GOT3 (cell line): ENCODE measurements around the gene TMEM167B.

Source experiments
- DNase-seq: peaks from one replicate; lab custom pipeline; 2025; ENCODE audit warnings: mixed read lengths; lab: John Stamatoyannopoulos, UW

TMEM167B gene

DNA sequence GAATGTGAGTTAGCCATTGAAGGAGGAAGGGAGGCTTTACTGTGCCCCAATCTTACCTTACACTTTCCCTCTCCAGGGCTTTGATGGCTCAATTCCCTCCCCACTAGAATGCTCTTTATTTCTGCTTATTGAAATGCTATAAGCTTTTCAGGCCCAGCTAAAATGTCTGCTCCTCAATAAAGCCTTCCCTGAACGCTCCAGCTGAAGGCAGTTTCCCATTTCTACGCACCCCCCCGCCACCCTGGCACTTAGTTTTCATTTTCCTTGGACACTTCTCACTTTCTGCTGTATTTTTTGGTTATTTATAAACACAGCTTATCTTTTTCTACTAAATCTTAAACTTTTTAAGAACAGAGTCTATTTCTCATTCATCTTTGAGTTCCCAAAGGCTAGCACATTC lies 7.1 kb upstream of the TMEM167B start:
- DNase-seq, result no peak

- DNase-seq, result no peak
These were observed 6.6 kb upstream of the TMEM167B start for GRCh38 chr1:109083923-109084322.

DNA sequence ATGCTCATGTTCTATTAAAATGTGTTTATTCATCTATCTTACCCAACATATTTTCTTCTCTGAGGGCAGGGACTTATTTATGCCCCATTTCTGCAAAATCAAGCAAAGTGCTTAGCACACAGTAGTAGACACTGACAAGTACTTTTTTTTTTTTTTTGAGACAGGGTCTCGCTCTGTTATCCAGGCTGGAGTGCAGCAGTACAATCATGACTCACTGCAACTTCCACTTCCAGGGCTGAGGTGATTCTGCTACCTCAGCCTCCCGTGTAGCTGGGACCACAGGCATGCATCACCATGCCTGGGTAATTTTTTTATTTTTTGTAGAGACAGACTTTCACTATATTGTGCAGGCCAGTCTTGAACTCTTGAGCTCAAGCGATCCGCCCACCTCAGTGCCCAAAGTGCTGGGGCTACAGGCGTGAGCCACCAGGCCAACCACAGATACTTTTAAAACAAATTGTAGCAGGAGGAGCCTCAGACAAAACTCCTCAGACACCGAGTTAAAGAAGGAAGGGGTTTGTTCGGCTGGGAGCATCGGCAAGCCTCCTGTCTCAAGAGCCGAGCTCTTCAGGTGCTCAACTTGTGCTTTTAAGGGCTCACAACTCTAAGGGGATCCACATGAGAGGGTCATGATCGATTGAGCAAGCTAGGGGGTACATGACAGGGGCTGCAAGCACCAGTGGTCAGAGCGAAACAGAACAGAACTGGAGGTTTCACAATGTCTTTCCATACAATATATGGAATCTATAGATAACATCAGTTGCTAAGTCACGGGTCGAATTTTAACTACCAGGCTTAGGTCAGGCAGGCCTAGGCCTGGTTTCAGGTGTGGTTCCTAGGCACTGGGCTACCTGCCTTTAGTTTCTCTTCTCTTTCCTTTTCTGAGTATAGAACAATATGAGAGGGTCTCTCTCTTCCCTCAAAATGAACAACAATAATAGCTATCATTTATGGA lies 5.7 kb upstream of the TMEM167B start:
- no peak for DNase-seq

GRCh38 chr1:109089242-109090015 lies 1.1 kb upstream of the TMEM167B start:
- no peak for DNase-seq

GRCh38 chr1:109091078-109091838 lies 694 bp downstream of the TMEM167B start:
- DNase-seq, result no peak

- no peak for DNase-seq
These were observed 1.3 kb downstream of the TMEM167B start for GRCh38 chr1:109091839-109092193.

- no peak for DNase-seq
These were observed 3.8 kb downstream of the TMEM167B start for GRCh38 chr1:109094377-109094803.

DNA sequence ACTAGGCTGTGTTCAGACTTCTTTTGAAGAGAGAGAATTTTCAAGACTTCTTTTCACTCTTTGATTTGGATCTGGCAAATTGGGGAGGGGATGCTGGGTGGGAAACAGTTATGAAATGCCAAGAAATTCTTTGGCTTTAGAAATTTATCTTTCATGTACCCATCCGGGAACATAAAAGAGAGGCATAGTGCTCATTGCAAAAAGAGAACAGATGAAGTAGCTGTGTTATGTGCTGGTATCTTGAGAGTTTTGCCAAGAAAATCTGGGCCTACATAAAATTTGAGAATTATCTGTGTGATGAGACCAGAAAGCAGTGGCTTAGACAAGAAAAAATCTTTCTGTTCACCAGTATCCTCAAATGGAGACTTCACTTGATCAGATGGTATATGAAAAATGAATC lies 4.3 kb downstream of the TMEM167B start:
- DNase-seq, result no peak

- no peak for DNase-seq
These were observed 5.1 kb downstream of the TMEM167B start for GRCh38 chr1:109095631-109096030.

GRCh38 chr1:109096120-109096519 lies 5.6 kb downstream of the TMEM167B start:
- DNase-seq, result no peak

- DNase-seq, result peak; percentile 61
These were observed 9.6 kb downstream of the TMEM167B start for GRCh38 chr1:109099938-109100773.

GRCh38 chr1:109104364-109105151 lies 14.0 kb downstream of the TMEM167B start:
- DNase-seq, result no peak

DNA sequence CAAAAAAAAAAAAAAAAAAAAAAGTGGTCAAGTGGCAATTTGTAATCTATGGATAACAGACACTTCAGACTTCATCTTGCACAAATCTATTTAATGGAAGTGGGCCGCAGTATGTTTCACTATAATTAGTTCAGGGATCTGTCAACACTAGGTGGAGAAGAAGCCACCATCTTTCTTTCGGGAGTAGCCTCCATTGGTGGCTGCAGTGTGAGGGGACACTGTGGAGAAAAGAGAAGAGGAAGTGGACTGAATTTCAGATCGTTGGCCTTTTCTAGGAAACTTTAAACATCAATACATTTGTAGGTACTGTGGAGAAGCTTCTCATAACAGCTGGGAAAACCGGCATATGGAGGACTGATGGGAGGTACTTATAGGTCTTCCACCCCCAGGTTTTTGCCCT lies 15.3 kb downstream of the TMEM167B start:
- DNase-seq, result no peak

DNA sequence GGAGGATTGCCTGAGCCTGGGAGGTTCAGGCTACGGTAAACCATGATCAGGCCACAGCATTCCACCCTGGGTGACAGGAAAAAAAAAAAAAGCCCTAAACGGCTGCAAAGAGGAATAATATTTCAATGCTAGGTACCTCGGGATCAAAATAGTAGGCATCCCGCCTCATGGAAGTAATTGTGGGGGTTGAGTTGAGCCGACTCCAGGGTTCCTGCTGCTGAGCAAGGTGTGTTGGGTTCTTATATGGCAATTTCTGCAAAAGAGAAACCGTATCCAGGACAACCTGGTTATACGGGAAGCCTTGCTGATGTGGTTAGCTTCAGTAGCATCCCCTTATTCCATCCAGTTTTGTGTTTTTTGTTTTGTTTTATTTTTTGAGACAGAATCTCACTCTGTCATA lies 17.2 kb downstream of the TMEM167B start:
- no peak for DNase-seq

- no peak for DNase-seq
These were observed 19.3 kb downstream of the TMEM167B start for GRCh38 chr1:109109906-109110305.

- DNase-seq, result no peak
These were observed 21.0 kb downstream of the TMEM167B start for GRCh38 chr1:109111386-109112055.

DNA sequence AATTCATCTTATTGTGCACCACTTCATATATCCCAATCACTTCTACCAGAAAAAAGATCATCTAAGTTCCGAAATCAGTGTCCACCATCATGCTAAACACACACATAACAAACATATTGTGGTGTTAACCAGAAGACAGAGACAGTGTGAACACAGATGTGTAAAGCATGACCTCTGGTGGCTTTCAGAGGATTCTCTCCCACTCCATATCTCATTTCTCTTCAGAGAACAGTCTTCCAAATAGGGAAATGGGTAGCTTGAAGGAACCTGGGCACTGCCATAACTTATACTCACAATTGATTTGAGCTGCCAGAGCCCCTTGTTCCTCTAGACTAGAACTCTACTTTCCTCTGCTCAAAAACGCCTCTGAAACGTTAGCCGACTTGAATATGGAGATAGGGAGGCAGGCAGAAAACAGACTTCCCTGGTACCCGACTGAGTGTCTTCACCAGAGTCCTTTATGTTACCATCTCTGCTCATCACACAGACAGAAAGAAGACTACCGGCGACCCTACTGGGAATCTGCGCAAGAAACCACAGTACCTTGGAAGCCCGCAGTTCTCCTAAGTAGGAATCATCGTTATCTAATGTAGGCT lies 21.6 kb downstream of the TMEM167B start:
- DNase-seq, result no peak

DNA sequence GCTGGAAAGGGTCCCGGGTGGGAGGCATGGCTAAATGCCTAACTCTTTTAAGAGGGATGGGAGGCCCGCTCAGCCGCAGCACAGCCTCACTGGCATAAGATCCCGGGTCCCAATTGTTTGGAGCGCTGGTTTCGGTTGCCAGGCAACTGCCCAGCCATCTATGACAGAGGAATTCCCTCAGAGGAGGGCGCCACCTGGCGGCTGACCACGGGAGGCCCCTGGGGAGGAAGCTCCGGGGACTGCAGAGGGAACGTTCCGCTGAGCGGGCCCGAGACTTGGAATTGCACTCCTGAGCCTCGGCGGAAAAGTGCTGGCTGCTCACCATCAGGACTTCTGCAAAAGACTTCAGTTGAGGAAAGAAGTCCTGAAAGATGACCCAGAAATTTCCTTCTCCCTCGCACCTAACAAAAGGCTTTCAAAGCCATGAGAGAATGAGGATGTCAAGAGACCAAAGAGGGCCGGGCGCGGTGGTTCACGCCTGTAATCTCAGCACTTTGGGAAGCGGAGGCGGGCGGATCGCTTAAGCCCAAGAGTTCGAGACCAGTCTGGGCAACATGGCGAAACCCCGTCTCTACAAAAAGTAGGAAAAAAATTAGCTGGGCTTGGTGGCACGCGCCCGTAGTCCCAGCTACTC lies 22.2 kb downstream of the TMEM167B start:
- peak; percentile 33 for DNase-seq
